NCI-H2171 (cell line): Measurements from ENCODE around the gene RPS15A.
A peak's percentile ranks its signal among the peaks of the same experiment; 100 is the strongest.

Experiments used
- DNase-seq: peaks from one replicate; lab custom pipeline; 2025; lab: John Stamatoyannopoulos, UW

The RPS15A gene

GRCh38 chr16:18789850-18790706 lies at the start of gene RPS15A:
TSS of gene RPS15A (minus strand) at chr16:18790334. CDS start at chr16:18789113, 1,221 bp downstream.
- DNase-seq = peak; percentile 96

- DNase-seq = no peak
These were observed 49.4 kb upstream of the RPS15A start for GRCh38 chr16:18839555-18839954.

GRCh38 chr16:18836702-18837101 lies 46.6 kb upstream of the RPS15A start:
- no peak for DNase-seq

DNA sequence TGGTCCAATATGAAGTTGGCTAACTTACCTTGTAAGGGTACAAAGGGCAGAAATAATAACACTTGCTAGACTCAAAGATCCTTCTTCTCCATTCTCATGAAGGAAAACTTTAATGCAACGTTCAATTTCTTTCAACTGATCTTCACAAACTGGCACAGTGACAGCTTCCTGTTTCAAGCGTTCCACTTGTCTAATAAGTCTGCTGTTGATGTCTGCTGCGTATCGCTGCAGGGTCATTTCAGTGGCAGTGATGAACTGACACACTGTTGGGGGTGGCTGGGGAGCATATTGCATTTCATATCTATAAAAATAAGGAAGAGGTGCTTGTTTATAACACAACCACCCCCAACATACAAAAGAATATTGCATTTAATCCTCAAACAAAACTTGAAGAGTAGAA lies 44.7 kb upstream of the RPS15A start:
- DNase-seq = no peak

- no peak for DNase-seq
These were observed 43.8 kb upstream of the RPS15A start for GRCh38 chr16:18833707-18834505.

DNA sequence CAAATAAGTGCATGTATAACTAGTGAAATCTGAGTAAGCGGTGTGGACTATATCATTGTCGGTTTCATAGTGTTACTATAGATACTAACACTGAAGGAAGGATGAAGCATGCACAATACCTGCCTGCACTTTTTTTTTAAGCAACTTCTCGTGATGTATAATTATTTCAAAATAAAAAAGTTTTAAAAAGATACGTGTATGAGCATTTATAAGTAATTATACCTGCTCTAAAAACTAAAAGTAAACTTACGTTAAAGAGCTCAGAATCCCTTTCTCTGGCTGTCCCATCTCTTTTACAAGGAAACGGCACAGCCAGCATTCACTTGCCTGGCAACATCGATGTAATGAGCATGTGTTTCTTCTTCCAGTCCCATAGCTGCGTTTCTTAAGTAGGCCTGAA lies 42.5 kb upstream of the RPS15A start:
- DNase-seq = no peak

GRCh38 chr16:18832006-18832405 lies 41.9 kb upstream of the RPS15A start:
- no peak for DNase-seq

DNA sequence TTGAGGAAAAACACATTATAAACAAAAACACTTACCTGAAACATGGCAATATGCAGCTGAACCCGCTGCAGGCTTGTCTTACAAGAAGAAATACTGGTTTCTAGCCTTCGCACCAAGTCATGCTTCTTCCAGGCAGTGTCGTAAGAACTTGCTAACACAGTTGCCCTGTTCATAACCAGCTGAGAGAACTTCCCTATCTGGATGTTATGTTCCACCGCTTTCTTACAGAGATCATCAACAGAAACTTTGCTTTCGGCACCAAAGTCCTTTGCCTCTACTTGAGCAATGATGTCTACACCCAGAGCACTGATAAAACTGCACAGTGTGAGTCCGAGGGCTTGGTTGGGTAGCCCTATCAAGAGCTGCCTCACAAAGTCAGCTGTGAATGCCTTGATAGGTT lies 39.1 kb upstream of the RPS15A start:
- no peak for DNase-seq

DNA sequence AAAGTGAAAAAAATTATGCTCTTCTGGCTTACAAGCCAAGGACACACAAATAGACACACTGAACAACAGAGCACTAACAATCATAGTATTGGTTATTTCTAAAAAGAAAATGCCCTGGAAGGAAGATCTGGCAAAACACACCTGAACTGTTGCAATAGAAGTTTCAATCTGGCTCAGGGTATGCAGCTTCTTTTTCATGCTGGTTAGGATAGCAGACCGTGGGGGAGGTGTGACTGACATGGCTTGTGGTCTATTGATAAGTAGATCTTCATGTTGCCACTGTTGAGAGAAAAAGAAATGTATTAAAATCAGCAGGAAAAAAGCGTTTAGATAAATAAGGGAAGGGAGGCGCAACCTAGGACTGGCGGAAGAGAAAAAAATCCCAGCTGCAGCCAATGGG lies 37.8 kb upstream of the RPS15A start:
- no peak for DNase-seq

DNA sequence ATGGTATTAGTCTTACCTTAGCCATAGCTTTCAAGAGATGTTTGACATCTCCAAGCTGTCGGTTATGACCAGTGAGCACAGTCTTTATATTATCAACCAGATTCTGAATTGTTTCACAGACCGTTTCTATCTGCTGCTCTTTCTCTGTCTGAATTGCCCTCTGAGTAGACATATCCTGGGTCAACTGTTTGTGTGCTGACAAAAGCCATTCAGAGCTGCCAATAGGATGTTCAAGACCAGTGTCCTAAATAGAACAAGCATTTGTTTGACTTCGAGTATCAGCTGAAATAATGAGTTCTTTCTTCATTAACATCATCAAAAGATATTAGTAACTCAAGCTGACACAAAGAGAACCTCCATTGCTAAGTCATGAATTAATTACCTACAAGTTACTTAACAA lies 26.2 kb upstream of the RPS15A start:
- DNase-seq = no peak

DNA sequence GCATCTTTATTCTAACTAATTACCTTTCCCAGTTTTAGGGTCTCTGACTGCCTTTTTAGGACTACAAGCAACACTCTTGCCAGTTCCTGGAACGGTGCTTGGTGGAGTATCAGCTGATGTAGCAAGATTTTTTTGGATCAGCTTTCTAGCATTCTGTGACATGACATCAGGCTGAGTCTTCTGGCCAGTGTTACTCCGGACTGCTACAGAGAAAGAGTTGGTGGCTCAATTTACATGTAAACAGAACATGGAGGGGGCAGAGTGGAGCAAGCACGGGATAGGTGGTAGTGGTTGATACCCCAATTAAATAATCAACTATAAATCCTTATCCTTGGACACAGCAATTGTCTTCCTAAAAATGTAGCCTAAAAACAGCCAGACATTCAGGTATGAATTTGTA lies 21.8 kb upstream of the RPS15A start:
- DNase-seq = no peak

DNA sequence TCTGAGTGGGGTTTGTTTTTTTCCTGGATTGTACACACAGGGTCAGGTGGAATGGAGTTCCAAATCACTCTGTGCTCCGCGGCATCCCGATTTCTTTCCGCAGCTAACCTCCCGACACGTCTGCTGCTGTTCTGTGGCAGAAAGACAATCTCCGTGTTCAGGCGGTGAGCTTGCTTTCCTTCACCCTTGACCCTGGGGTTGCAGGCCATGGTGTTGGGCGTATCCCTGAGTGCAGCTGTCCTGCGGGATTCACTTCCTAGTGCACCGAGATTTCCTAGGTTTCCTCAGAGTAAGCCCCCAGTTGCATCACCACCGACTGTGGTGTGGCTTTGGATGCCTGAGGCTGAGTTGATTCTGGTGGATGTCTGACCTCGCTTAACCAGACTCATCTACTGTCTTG lies 19.0 kb upstream of the RPS15A start:
- DNase-seq = no peak

DNA sequence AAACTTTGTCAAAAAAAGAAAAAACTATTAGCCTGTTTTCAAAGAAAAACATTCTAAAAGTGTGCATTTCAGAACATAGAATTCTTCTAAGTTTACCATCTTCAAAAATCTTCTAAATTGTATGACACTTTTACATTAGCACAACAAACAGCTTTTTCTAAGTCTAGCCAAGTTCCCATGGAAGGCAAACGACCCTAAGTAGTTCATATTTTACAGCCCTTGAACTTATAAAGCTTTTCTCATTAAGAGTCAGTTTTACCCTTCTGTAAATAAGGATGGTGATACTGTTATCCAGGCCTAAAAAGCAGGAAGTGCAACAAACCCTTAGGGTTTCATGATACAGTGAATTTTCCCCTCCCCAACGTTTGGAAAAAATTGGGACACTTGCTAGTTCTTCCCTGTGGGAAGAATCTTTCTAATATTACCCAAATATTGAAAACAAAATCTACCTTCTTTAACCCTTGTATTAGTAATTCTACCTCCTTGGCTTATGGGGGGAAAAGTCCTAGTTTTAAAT lies 15.2 kb upstream of the RPS15A start:
- DNase-seq = no peak

DNA sequence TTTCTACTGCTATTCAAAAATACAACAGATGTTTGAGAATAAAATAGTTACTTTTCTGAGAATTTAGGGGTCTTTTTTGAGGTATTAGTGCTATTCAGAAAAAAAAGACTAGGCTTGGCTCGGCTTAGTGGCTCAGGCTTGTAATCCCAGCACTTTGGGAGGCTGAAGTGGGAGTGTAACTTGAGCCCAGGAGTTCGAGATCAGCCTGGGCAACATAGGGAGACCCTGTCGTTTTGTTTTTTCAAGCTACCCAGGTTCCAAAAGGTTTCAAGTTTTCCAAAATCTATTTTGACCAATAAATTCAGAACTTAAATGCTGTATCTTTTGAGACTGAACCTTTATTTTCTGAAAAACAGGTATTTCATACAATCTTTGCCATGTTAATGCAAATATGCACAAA lies 14.4 kb upstream of the RPS15A start:
- no peak for DNase-seq

DNA sequence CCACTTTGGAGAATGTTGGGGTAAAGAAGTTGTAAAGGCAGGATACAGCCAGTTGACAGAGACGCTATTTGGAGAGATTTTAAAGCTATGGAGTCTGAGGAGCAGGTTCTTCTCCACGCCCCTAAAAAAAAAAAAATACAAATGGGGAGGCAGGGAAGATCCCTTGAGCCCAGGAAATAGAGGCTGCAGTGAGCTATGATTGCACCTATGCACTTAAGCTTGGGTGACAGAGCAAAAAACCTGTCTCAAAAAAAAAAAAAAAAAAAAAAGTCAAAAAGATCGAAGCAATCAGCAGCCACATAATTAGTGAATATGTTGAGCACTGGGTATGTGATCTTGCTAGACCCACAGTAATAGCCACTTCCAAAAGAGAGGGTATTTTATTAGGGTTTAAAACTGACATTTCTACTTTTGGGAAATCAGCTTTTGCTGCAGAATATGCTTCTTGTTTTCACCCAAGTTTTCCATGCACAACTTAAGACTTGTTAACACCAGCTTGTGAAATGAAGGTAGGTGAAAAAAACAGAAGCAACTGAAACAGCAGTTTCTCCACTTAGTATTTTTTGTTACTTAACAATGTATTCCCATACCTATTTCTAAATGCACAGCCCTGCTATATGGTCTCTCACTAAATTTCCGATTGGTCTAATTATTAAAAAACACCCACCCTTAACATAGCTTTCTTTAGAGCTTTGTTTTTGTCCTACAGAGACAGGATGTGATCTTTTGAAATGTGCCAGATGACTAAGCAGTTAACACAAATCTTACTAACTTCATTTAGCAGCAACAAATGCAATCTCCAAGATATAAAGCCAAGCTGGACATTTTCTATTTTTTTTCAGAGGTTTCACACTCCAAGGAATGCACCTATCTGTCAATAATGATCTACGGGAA lies 13.7 kb upstream of the RPS15A start:
- DNase-seq = no peak

DNA sequence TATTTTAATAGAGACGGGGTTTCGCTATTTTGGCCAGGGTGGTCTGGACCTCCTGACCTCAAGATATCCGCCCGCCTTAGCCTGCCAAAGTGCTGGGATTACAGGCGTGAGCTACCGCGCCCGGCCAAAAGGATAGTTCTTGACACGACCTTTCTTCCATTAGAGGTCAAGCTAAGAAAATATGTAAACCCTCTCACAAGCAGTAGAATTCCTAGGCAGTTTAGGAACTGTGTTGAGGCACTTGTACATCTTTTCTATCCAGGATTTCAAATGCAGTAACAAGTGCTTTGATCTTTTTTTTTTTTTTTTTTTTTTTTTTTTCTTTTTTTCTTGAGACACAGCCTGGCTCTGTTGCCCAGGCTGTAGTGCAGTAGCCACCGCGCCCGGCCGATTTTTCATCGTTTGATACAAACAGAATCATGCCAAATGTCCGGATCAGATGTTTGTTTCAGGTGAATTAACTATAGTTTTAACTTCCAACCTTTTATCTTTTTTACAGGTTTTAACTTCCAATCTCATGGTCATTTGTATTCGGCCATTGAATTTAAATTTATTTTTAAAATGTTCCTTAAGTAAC lies 12.7 kb upstream of the RPS15A start:
- DNase-seq = no peak

GRCh38 chr16:18801145-18801972 lies 11.2 kb upstream of the RPS15A start, which contains the start of gene ARL6IP1:
TSS of gene ARL6IP1 (minus strand) at chr16:18801549. CDS start at chr16:18801466, 83 bp downstream.
- peak; percentile 98 for DNase-seq

DNA sequence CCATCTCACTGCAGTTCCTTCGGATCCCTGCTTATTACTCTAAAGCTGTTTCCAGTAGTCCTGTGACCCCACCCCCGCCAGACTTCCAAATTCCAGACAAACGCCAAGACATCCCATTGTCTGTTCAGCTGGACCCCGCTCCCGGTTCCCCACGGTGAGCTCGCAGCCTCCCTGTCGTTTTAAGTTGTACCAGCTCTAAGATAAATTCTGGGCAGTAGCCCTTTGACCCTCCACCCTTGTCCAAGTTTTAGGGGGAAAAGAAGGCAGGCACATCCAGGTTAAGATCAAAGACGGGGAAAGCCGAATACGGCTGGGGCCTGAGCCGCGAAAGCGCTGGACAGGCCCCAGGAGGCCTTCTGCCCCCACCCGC lies 10.6 kb upstream of the RPS15A start:
- no peak for DNase-seq

DNA sequence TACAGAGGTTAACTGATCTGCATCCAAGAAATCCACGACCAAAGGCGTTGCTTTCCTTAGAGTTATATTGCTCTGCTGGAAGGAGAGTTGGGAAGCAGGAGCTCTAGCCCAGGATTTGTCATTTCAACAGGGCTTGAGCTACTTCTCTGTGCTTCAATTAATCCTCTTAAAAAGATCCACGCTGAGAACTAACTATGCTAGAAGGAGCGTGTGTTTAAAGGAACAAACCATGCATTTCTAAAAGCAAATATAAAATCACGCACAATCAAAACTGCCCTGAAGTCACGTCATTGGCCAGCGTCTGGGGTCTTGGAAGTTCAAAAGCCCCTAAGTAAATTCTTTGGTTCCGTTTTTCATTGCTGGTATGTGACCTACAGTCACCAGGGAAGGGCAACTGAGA lies 10.2 kb upstream of the RPS15A start:
- no peak for DNase-seq

DNA sequence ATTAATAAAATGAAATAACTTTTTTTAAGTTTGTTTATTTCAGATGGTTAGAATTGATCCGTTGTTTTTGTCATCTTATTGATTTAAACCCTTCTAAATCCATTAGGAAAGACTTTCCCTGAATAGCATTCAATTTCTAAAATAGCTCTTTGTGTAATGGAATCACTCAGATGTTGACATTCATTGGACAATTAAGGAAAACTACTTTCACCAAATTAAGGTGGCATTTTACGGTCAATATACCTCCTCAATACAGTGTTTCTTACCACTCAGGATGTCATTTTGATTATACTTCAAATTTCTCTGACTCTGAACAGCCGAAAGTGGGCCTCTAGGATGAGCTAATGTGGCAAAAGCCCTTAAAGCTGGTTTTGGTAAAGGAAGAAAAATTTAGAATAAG lies 9.4 kb upstream of the RPS15A start:
- DNase-seq = no peak

GRCh38 chr16:18797746-18798145 lies 7.6 kb upstream of the RPS15A start:
- no peak for DNase-seq
